Measurements from ENCODE around the gene CACNA1A.

Gene CACNA1A

GRCh38 chr19:13302526-13303270 lies 203.6 kb downstream of the CACNA1A start:
- DNase-seq (ENCODE audit: low read depth), result no peak
- TF ChIP-seq CTCF (conservative IDR thresholded peaks at IDR 0.05; ENCODE audit: control insufficient read depth, insufficient read depth, low read depth, low read length), result no peak
- H3K4me3 ChIP-seq (ENCODE audit: control insufficient read depth, low read depth, low read length), result no peak overlapping the region

DNA sequence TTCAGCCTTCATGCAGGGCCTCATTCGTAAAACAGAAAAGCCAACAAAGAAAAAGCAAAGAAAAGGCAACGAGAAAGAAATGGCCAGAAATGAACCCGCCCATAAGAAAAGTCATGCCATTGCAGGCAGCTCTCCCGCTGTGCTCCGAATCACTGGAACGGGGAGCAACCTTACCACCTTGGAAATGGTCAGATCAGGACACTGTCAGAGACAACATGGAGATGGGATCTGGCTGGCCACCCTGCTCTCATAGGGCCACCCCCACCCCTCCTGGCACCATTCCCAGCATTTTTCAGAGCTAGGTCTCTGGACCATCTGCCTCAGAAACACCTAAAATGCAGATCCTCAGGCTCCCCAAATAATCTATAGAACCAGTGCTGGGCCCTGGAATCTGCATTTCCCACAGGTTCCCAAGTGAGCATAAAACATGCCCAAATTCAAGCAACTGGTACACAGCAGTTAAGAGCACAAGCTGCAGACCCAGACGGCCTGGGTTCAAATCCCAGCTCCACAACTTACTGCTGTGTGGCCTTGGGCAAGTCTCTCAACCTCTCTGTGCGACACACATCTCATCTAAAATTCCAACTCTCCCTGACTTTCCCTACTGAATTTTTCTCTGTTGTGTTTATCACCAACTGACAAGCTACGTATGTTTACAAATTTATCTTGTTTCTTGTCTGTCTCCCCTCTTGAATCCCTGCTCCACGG lies 204.5 kb downstream of the CACNA1A start:
- DNase-seq (ENCODE audit: low read depth), result no peak
- H3K4me3 ChIP-seq (ENCODE audit: control insufficient read depth, low read depth, low read length), result no peak overlapping the region
- no peak for TF ChIP-seq CTCF (conservative IDR thresholded peaks at IDR 0.05; ENCODE audit: control insufficient read depth, insufficient read depth, low read depth, low read length)

DNA sequence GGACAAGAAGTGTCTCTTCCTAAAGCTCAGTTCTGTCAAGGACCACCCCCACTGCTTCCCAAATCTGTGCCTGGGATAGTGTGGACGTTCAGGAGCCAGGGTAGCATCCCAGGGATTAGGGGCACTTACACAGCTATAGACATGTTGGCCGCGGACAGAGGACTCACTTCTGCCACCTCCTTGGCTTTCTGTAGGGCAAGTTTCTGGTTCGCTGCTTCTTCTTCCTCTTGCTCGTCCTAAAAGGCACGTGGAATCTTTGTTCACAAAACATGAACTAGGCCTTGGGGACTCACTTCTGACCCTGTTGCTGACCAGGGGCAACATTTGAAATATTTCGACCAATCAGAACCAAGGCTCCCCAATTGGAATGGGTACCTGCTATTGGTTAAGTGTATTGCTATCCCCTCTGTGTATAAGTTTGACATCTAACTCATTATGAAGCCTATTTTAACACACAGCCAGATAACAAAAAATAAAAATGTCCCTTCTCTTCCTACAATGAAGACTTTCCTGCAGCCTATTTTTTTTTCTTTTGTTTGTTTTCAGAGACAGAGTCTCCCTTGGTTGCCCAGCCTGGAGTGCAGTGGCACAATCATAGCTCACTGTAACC lies 205.8 kb downstream of the CACNA1A start:
- no peak overlapping the region for H3K4me3 ChIP-seq (ENCODE audit: control insufficient read depth, low read depth, low read length)
- DNase-seq (ENCODE audit: low read depth), result no peak
- no peak for TF ChIP-seq CTCF (conservative IDR thresholded peaks at IDR 0.05; ENCODE audit: control insufficient read depth, insufficient read depth, low read depth, low read length)

GRCh38 chr19:13299838-13300237 lies 206.4 kb downstream of the CACNA1A start:
- DNase-seq (ENCODE audit: low read depth), result no peak
- TF ChIP-seq CTCF (conservative IDR thresholded peaks at IDR 0.05; ENCODE audit: control insufficient read depth, insufficient read depth, low read depth, low read length), result no peak

DNA sequence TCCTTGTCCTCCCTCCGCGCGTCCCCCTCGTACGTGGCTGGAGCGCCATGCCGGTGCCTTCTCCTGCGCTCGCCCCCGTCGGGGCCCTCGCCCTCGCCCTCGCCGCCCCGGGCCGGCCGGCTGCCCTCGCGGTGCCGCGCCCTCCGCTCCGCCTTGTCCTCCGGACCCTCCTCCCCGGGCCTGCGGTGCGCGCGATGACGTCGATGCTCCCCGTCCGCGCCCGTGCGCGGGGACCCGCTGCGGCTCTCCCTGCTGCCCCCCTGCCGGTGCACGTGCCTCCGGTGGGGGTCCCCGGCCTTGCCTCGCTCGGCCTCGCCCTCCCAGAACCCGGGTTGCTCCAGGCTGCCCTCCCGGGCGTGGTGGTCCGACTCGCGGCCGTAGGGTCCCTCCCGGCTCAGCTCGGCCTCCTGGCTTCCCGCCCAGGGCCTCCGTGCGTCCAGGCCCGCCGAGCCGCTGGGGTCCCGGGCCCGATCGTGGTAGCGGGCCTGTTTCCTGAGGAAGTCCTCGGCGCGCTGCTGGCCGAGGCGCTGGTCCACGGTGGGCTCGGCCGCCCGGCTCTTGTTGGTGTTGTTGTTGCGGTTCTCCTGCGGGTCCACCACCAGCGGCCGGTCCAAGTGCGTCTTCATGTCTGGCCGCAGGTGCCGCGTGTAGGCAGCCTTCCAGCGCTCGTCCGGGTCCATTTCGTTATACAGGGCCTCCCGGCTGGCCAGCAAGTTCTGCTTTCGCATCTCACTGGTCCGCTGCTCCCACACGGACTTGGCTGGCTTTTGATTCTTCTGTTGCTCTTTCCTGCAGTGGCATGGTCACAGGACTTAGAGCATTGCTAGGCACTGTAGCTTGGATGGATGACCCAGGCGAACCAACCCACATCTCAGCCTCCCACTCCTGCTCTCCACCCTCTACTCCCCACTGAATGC lies 207.5 kb downstream of the CACNA1A start:
- TF ChIP-seq CTCF (conservative IDR thresholded peaks at IDR 0.05; ENCODE audit: control insufficient read depth, insufficient read depth, low read depth, low read length), result no peak
- no peak overlapping the region for H3K4me3 ChIP-seq (ENCODE audit: control insufficient read depth, low read depth, low read length)
- DNase-seq (ENCODE audit: low read depth), result no peak

More at GRCh38 chr19:13299838-13300237, 206.4 kb downstream of the CACNA1A start:
- H3K4me3 ChIP-seq (ENCODE audit: control insufficient read depth, low read depth, low read length), result no peak overlapping the region

- TF ChIP-seq CTCF (conservative IDR thresholded peaks at IDR 0.05; ENCODE audit: control insufficient read depth, insufficient read depth, low read depth, low read length), result no peak
- DNase-seq (ENCODE audit: low read depth), result peak; percentile 4
- no peak overlapping the region for H3K4me3 ChIP-seq (ENCODE audit: control insufficient read depth, low read depth, low read length)
These were observed 209.3 kb downstream of the CACNA1A start for GRCh38 chr19:13297023-13297422.
